CD14-positive monocyte (primary cell): Measurements from ENCODE around the gene MT1X. TPM values are rescaled to one million over a fixed set of nuclear protein-coding genes. Genes with fewer than 3 reads are reported as not detected.

ENCODE experiments used
- DNase-seq, 3 donors: peaks; one replicate each; pipeline ENCODE4 v3.0.0-alpha.2; 2011 to 2022
- H2AFZ ChIP-seq: 2 replicates; pipeline ENCODE4 v1.6.0; 2012; ENCODE audit warnings: mild to moderate bottlenecking, low read depth, low read length, inconsistent platforms; ENCODE audit not compliant: insufficient read depth, poor library complexity, severe bottlenecking
- H3K27ac ChIP-seq, 2 donors: 1 replicate in 1 of 2; 2 replicates in 1 of 2; pipeline ENCODE4 v1.5.1; 2012 to 2013; ENCODE audit warnings: low read length in 2 of 2, control low read depth in 1 of 2, inconsistent platforms in 1 of 2, low read depth in 1 of 2, mild to moderate bottlenecking in 1 of 2
- H3K27me3 ChIP-seq, 2 donors: one replicate each; pipeline versions ENCODE4 v1.6.0 to v1.6.1; 2011 to 2013; ENCODE audit warnings: low read length in 2 of 2; ENCODE audit not compliant: control insufficient read depth in 2 of 2, insufficient read depth in 2 of 2
- H3K36me3 ChIP-seq, 2 donors: replicated peaks in 1 of 2; 1 replicate in 1 of 2; 2 replicates in 1 of 2; pipeline versions ENCODE4 v1.5.1 to v1.6.1; 2012 to 2013; ENCODE audit warnings: low read length in 2 of 2, control low read depth in 1 of 2, inconsistent platforms in 1 of 2, mild to moderate bottlenecking in 1 of 2; ENCODE audit not compliant: insufficient read depth in 2 of 2, control insufficient read depth in 1 of 2
- H3K4me1 ChIP-seq, 2 donors: 1 replicate in 1 of 2; 2 replicates in 1 of 2; pipeline versions ENCODE4 v1.5.1 to v1.6.1; 2012 to 2013; ENCODE audit warnings: low read length in 2 of 2, control low read depth in 1 of 2, inconsistent platforms in 1 of 2, mild to moderate bottlenecking in 1 of 2, moderate library complexity in 1 of 2; ENCODE audit not compliant: insufficient read depth in 2 of 2, control insufficient read depth in 1 of 2
- H3K4me2 ChIP-seq: replicated peaks from 2 replicates; pipeline ENCODE3; 2012; ENCODE audit warnings: low read length, moderate library complexity, mild to moderate bottlenecking; ENCODE audit not compliant: poor library complexity, severe bottlenecking; ENCODE audit errors: extremely low read depth
- H3K4me3 ChIP-seq, 3 experiments: fragments of 200-600 bp in 1 of 3; sonication (generic) in 1 of 3; replicated peaks in 1 of 3; 1 replicate in 2 of 3; 2 replicates in 1 of 3; pipeline ENCODE4 v1.5.1; 2011 to 2013; ENCODE audit warnings: low read length in 3 of 3, mild to moderate bottlenecking in 3 of 3, control low read depth in 2 of 3, low read depth in 2 of 3, inconsistent platforms in 1 of 3, moderate library complexity in 1 of 3
- H3K79me2 ChIP-seq: 2 replicates; pipeline ENCODE4 v1.6.0; 2012; ENCODE audit warnings: mild to moderate bottlenecking, control low read depth, inconsistent platforms, low read length, moderate library complexity; ENCODE audit not compliant: insufficient read depth
- H3K9ac ChIP-seq: 2 replicates; pipeline ENCODE4 v1.6.0; 2017; ENCODE audit warnings: low read length, mild to moderate bottlenecking; ENCODE audit not compliant: insufficient read depth, poor library complexity, severe bottlenecking
- H3K9me3 ChIP-seq, 2 donors: replicated peaks in 1 of 2; 1 replicate in 1 of 2; 2 replicates in 1 of 2; pipeline versions ENCODE4 v1.5.1 to v1.6.1; 2012 to 2013; ENCODE audit warnings: low read length in 2 of 2, control low read depth in 1 of 2; ENCODE audit not compliant: control insufficient read depth in 1 of 2, insufficient read depth in 1 of 2
- H4K20me1 ChIP-seq: 2 replicates; pipeline ENCODE4 v1.6.0; 2012; ENCODE audit warnings: mild to moderate bottlenecking, low read length, control low read depth, moderate library complexity; ENCODE audit not compliant: insufficient read depth
- H3K27ac Mint-ChIP-seq, 7 donors: one replicate each; pipeline ENCODE4 v1.8.0; 2020; ENCODE audit warnings: mild to moderate bottlenecking in 7 of 7, mixed read lengths in 7 of 7, moderate library complexity in 6 of 7, inconsistent platforms in 2 of 7
- H3K27me3 Mint-ChIP-seq, 3 donors: one replicate each; pipeline ENCODE4 v1.8.0; 2021 to 2022; ENCODE audit warnings: low read depth in 3 of 3, mild to moderate bottlenecking in 3 of 3, mixed read lengths in 3 of 3, moderate library complexity in 3 of 3, inconsistent platforms in 1 of 3
- H3K36me3 Mint-ChIP-seq, 2 donors: one replicate each; pipeline ENCODE4 v1.8.0; 2020; ENCODE audit warnings: mixed read lengths in 2 of 2, inconsistent platforms in 1 of 2, mild to moderate bottlenecking in 1 of 2
- H3K4me1 Mint-ChIP-seq: one replicate; pipeline ENCODE4 v1.8.0; 2020; ENCODE audit warnings: mild to moderate bottlenecking, mixed read lengths
- H3K4me3 Mint-ChIP-seq, 2 donors: one replicate each; pipeline ENCODE4 v1.8.0; 2020; ENCODE audit warnings: mild to moderate bottlenecking in 2 of 2, mixed read lengths in 2 of 2, moderate library complexity in 1 of 2
- H3K9me3 Mint-ChIP-seq, 7 donors: one replicate each; pipeline ENCODE4 v1.8.0; 2020 to 2022; ENCODE audit warnings: mixed read lengths in 7 of 7, mild to moderate bottlenecking in 6 of 7, moderate library complexity in 6 of 7, inconsistent platforms in 2 of 7
- CTCF ChIP-seq: fragments of 200-600 bp; IDR thresholded peaks from one replicate; pipeline ENCODE4 v1.8.0; 2022; ENCODE audit warnings: antibody characterized with exemption, mild to moderate bottlenecking
- WGBS: methylation state at CpG from one replicate; pipeline ENCODE4 v1.1.5; 2013; ENCODE audit warnings: missing lambda C conversion rate; ENCODE audit not compliant: insufficient coverage; 5-methylcytosine and 5-hydroxymethylcytosine counted together
- intact Hi-C, 2 donors: fragments of 100-400 bp; cut with micrococcal nuclease; formaldehyde crosslinking; loops; one replicate each; pipeline versions ENCODE4 v1.15.0 to v1.15.1; 2023
- polyA plus RNA-seq, 3 donors: library from polyadenylated mRNA; depleted of rRNA in 1 of 3; unstranded in 2 of 3; stranded (reverse) in 1 of 3; fragments of 300-500 nt in 2 of 3; fragments of >200 nt in 1 of 3; fragmentation: Illumina TruSeq in 2 of 3; gene quantifications; 1 replicate in 2 of 3; 2 replicates in 1 of 3; pipeline ENCODE4 v1.2.3, GENCODE V29; 2012 to 2021

MT1X gene
- polyA plus RNA-seq, 3 donors, result 34.5 to 87.9 (median 55.4) TPM

GRCh38 chr16:56645311-56645710, 37.0 kb upstream of the MT1X start:
- intact Hi-C loops, result no loop called here
- no peaks in the 10 kb centered on the region for H3K36me3 Mint-ChIP-seq
- Histone ChIP-seq H3K9me3 (peaks cover 0 to 5% of the 10 kb centered on the region in 2 donors), H3K9ac (no peak overlapping the region), H3K4me2 (no peak overlapping the region), H3K79me2 (no peaks in the 10 kb centered on the region), H3K27me3 (peaks cover 61 to 98% of the 10 kb centered on the region in 2 donors), H3K4me1 (peaks cover 4 to 8% of the 10 kb centered on the region in 2 donors), H4K20me1 (no peaks in the 10 kb centered on the region), H3K36me3 (no peaks in the 10 kb centered on the region), H3K4me3 (no peak overlapping the region), H3K27ac (no peak overlapping the region), H2AFZ (no peak overlapping the region)
- no peak overlapping the region for H3K27ac Mint-ChIP-seq
- peaks cover 71 to 88% (median 85%) of the 10 kb centered on the region in 3 donors for H3K27me3 Mint-ChIP-seq
- no peak for DNase-seq
- no peak for TF ChIP-seq CTCF
- peak overlapping the region in 1 of 2 donors; percentile 49 for H3K4me3 Mint-ChIP-seq
- peaks cover 13% of the 10 kb centered on the region for H3K4me1 Mint-ChIP-seq
- peaks cover 0 to 7% (median 0%) of the 10 kb centered on the region in 7 donors for H3K9me3 Mint-ChIP-seq
- no CpG with 5 or more reads among the region's 1 CpG for WGBS

- Mint-ChIP-seq H3K36me3 (no peaks in the 10 kb centered on the region), H3K4me1 (peaks cover 13% of the 10 kb centered on the region), H3K4me3 (peak overlapping the region in 1 of 2 donors; percentile 14), H3K27me3 (peaks cover 69 to 86% (median 81%) of the 10 kb centered on the region in 3 donors), H3K27ac (no peak overlapping the region), H3K9me3 (peaks cover 0 to 7% (median 0%) of the 10 kb centered on the region in 7 donors)
- H3K9me3 ChIP-seq, result peaks cover 0 to 5% of the 10 kb centered on the region in 2 donors
- H4K20me1 ChIP-seq, result no peaks in the 10 kb centered on the region
- no peak overlapping the region for H3K4me3 ChIP-seq
- peaks cover 56 to 97% of the 10 kb centered on the region in 2 donors for H3K27me3 ChIP-seq
- no peak overlapping the region for H3K9ac ChIP-seq
- no peaks in the 10 kb centered on the region for H3K79me2 ChIP-seq
- H3K4me1 ChIP-seq, result peaks cover 4 to 8% of the 10 kb centered on the region in 2 donors
- no peak overlapping the region for H3K27ac ChIP-seq
- TF ChIP-seq CTCF, result no peak
- no peak for DNase-seq
- H3K36me3 ChIP-seq, result no peaks in the 10 kb centered on the region
- no CpG with 5 or more reads among the region's 1 CpG for WGBS
- intact Hi-C loops, result no loop called here
- H2AFZ ChIP-seq, result no peak overlapping the region
- H3K4me2 ChIP-seq, result no peak overlapping the region
Measured at GRCh38 chr16:56645838-56646237, 36.4 kb upstream of the MT1X start.
